Activated CD8-positive, alpha-beta memory T cell treated with anti-CD3 and anti-CD28 coated beads, Interleukin-2, amount 50 U/mL, for 1 hour (primary cell): ENCODE data around the gene ARHGAP22.

Source experiments
- DNase-seq: peaks from one replicate; pipeline ENCODE4 v3.0.0-alpha.2; 2020; ENCODE audit errors: extremely low read depth

Gene ARHGAP22

GRCh38 chr10:48587819-48588218 lies 17.1 kb downstream of the ARHGAP22 start:
- DNase-seq = no peak

GRCh38 chr10:48587101-48587500 lies 17.8 kb downstream of the ARHGAP22 start:
- DNase-seq = no peak

GRCh38 chr10:48582970-48583369 lies 21.9 kb downstream of the ARHGAP22 start:
- no peak for DNase-seq

GRCh38 chr10:48580236-48580635 lies 24.6 kb downstream of the ARHGAP22 start:
- DNase-seq = no peak

- no peak for DNase-seq
Observed at GRCh38 chr10:48579251-48579960, 25.5 kb downstream of the ARHGAP22 start.

- no peak for DNase-seq
Observed at GRCh38 chr10:48577158-48577557, 27.7 kb downstream of the ARHGAP22 start.

- DNase-seq = no peak
Observed at GRCh38 chr10:48576501-48576900, 28.4 kb downstream of the ARHGAP22 start.

GRCh38 chr10:48575901-48576300 lies 29.0 kb downstream of the ARHGAP22 start:
- no peak for DNase-seq

- DNase-seq = no peak
Observed at GRCh38 chr10:48574817-48575380, 30.0 kb downstream of the ARHGAP22 start.

GRCh38 chr10:48574322-48574796 lies 30.5 kb downstream of the ARHGAP22 start:
- DNase-seq = no peak

GRCh38 chr10:48573045-48573444 lies 31.8 kb downstream of the ARHGAP22 start:
- DNase-seq = no peak

- DNase-seq = no peak
Observed at GRCh38 chr10:48572414-48572813, 32.5 kb downstream of the ARHGAP22 start.

- DNase-seq = no peak
Observed at GRCh38 chr10:48568546-48568945, 36.3 kb downstream of the ARHGAP22 start.

- DNase-seq = no peak
Observed at GRCh38 chr10:48568131-48568530, 36.7 kb downstream of the ARHGAP22 start.

GRCh38 chr10:48567346-48567745 lies 37.5 kb downstream of the ARHGAP22 start:
- no peak for DNase-seq

- DNase-seq = no peak
Observed at GRCh38 chr10:48564466-48565160, 40.3 kb downstream of the ARHGAP22 start.

- no peak for DNase-seq
Observed at GRCh38 chr10:48557511-48558123, 47.3 kb downstream of the ARHGAP22 start.

- DNase-seq = no peak
Observed at GRCh38 chr10:48556713-48557112, 48.2 kb downstream of the ARHGAP22 start.

- DNase-seq = no peak
Observed at GRCh38 chr10:48556065-48556464, 48.8 kb downstream of the ARHGAP22 start.

- DNase-seq = no peak
Observed at GRCh38 chr10:48555310-48556042, 49.4 kb downstream of the ARHGAP22 start.

GRCh38 chr10:48554656-48555055 lies 50.2 kb downstream of the ARHGAP22 start:
- no peak for DNase-seq

- DNase-seq = no peak
Observed at GRCh38 chr10:48554246-48554645, 50.6 kb downstream of the ARHGAP22 start.
